CD14-positive monocyte (primary cell): ENCODE results near the gene BICDL1. TPM values are rescaled to one million over a fixed set of nuclear protein-coding genes. Genes with fewer than 3 reads are reported as not detected.
A peak's percentile ranks its signal among the peaks of the same experiment; 100 is the strongest.

Experiments
- DNase-seq, 3 donors: peaks; one replicate each; pipeline ENCODE4 v3.0.0-alpha.2; 2011 to 2022
- H2AFZ ChIP-seq: 2 replicates; pipeline ENCODE4 v1.6.0; 2012; ENCODE audit warnings: mild to moderate bottlenecking, low read depth, low read length, inconsistent platforms; ENCODE audit not compliant: insufficient read depth, poor library complexity, severe bottlenecking
- H3K27ac ChIP-seq, 2 donors: 1 replicate in 1 of 2; 2 replicates in 1 of 2; pipeline ENCODE4 v1.5.1; 2012 to 2013; ENCODE audit warnings: low read length in 2 of 2, control low read depth in 1 of 2, inconsistent platforms in 1 of 2, low read depth in 1 of 2, mild to moderate bottlenecking in 1 of 2
- H3K27me3 ChIP-seq, 2 donors: one replicate each; pipeline versions ENCODE4 v1.6.0 to v1.6.1; 2011 to 2013; ENCODE audit warnings: low read length in 2 of 2; ENCODE audit not compliant: control insufficient read depth in 2 of 2, insufficient read depth in 2 of 2
- H3K36me3 ChIP-seq, 2 donors: replicated peaks in 1 of 2; 1 replicate in 1 of 2; 2 replicates in 1 of 2; pipeline versions ENCODE4 v1.5.1 to v1.6.1; 2012 to 2013; ENCODE audit warnings: low read length in 2 of 2, control low read depth in 1 of 2, inconsistent platforms in 1 of 2, mild to moderate bottlenecking in 1 of 2; ENCODE audit not compliant: insufficient read depth in 2 of 2, control insufficient read depth in 1 of 2
- H3K4me1 ChIP-seq, 2 donors: 1 replicate in 1 of 2; 2 replicates in 1 of 2; pipeline versions ENCODE4 v1.5.1 to v1.6.1; 2012 to 2013; ENCODE audit warnings: low read length in 2 of 2, control low read depth in 1 of 2, inconsistent platforms in 1 of 2, mild to moderate bottlenecking in 1 of 2, moderate library complexity in 1 of 2; ENCODE audit not compliant: insufficient read depth in 2 of 2, control insufficient read depth in 1 of 2
- H3K4me2 ChIP-seq: replicated peaks from 2 replicates; pipeline ENCODE3; 2012; ENCODE audit warnings: low read length, moderate library complexity, mild to moderate bottlenecking; ENCODE audit not compliant: poor library complexity, severe bottlenecking; ENCODE audit errors: extremely low read depth
- H3K4me3 ChIP-seq, 3 experiments: fragments of 200-600 bp in 1 of 3; sonication (generic) in 1 of 3; replicated peaks in 1 of 3; 1 replicate in 2 of 3; 2 replicates in 1 of 3; pipeline ENCODE4 v1.5.1; 2011 to 2013; ENCODE audit warnings: low read length in 3 of 3, mild to moderate bottlenecking in 3 of 3, control low read depth in 2 of 3, low read depth in 2 of 3, inconsistent platforms in 1 of 3, moderate library complexity in 1 of 3
- H3K79me2 ChIP-seq: 2 replicates; pipeline ENCODE4 v1.6.0; 2012; ENCODE audit warnings: mild to moderate bottlenecking, control low read depth, inconsistent platforms, low read length, moderate library complexity; ENCODE audit not compliant: insufficient read depth
- H3K9ac ChIP-seq: 2 replicates; pipeline ENCODE4 v1.6.0; 2017; ENCODE audit warnings: low read length, mild to moderate bottlenecking; ENCODE audit not compliant: insufficient read depth, poor library complexity, severe bottlenecking
- H3K9me3 ChIP-seq, 2 donors: replicated peaks in 1 of 2; 1 replicate in 1 of 2; 2 replicates in 1 of 2; pipeline versions ENCODE4 v1.5.1 to v1.6.1; 2012 to 2013; ENCODE audit warnings: low read length in 2 of 2, control low read depth in 1 of 2; ENCODE audit not compliant: control insufficient read depth in 1 of 2, insufficient read depth in 1 of 2
- H4K20me1 ChIP-seq: 2 replicates; pipeline ENCODE4 v1.6.0; 2012; ENCODE audit warnings: mild to moderate bottlenecking, low read length, control low read depth, moderate library complexity; ENCODE audit not compliant: insufficient read depth
- H3K27ac Mint-ChIP-seq, 7 donors: one replicate each; pipeline ENCODE4 v1.8.0; 2020; ENCODE audit warnings: mild to moderate bottlenecking in 7 of 7, mixed read lengths in 7 of 7, moderate library complexity in 6 of 7, inconsistent platforms in 2 of 7
- H3K27me3 Mint-ChIP-seq, 3 donors: one replicate each; pipeline ENCODE4 v1.8.0; 2021 to 2022; ENCODE audit warnings: low read depth in 3 of 3, mild to moderate bottlenecking in 3 of 3, mixed read lengths in 3 of 3, moderate library complexity in 3 of 3, inconsistent platforms in 1 of 3
- H3K36me3 Mint-ChIP-seq, 2 donors: one replicate each; pipeline ENCODE4 v1.8.0; 2020; ENCODE audit warnings: mixed read lengths in 2 of 2, inconsistent platforms in 1 of 2, mild to moderate bottlenecking in 1 of 2
- H3K4me1 Mint-ChIP-seq: one replicate; pipeline ENCODE4 v1.8.0; 2020; ENCODE audit warnings: mild to moderate bottlenecking, mixed read lengths
- H3K4me3 Mint-ChIP-seq, 2 donors: one replicate each; pipeline ENCODE4 v1.8.0; 2020; ENCODE audit warnings: mild to moderate bottlenecking in 2 of 2, mixed read lengths in 2 of 2, moderate library complexity in 1 of 2
- H3K9me3 Mint-ChIP-seq, 7 donors: one replicate each; pipeline ENCODE4 v1.8.0; 2020 to 2022; ENCODE audit warnings: mixed read lengths in 7 of 7, mild to moderate bottlenecking in 6 of 7, moderate library complexity in 6 of 7, inconsistent platforms in 2 of 7
- CTCF ChIP-seq: fragments of 200-600 bp; IDR thresholded peaks from one replicate; pipeline ENCODE4 v1.8.0; 2022; ENCODE audit warnings: antibody characterized with exemption, mild to moderate bottlenecking
- WGBS: methylation state at CpG from one replicate; pipeline ENCODE4 v1.1.5; 2013; ENCODE audit warnings: missing lambda C conversion rate; ENCODE audit not compliant: insufficient coverage; 5-methylcytosine and 5-hydroxymethylcytosine counted together
- intact Hi-C, 2 donors: fragments of 100-400 bp; cut with micrococcal nuclease; formaldehyde crosslinking; loops; one replicate each; pipeline versions ENCODE4 v1.15.0 to v1.15.1; 2023
- polyA plus RNA-seq, 3 donors: library from polyadenylated mRNA; depleted of rRNA in 1 of 3; unstranded in 2 of 3; stranded (reverse) in 1 of 3; fragments of 300-500 nt in 2 of 3; fragments of >200 nt in 1 of 3; fragmentation: Illumina TruSeq in 2 of 3; gene quantifications; 1 replicate in 2 of 3; 2 replicates in 1 of 3; pipeline ENCODE4 v1.2.3, GENCODE V29; 2012 to 2021

BICDL1 gene
- polyA plus RNA-seq, 3 donors = 0.13 TPM; not detected in 2

- no peak overlapping the region for H3K4me3 Mint-ChIP-seq
- Histone ChIP-seq H3K4me2 (no peak overlapping the region), H3K36me3 (no peaks in the 10 kb centered on the region), H4K20me1 (no peaks in the 10 kb centered on the region), H3K79me2 (no peaks in the 10 kb centered on the region), H3K9me3 (no peaks in the 10 kb centered on the region), H3K4me1 (peaks cover 0 to 3% of the 10 kb centered on the region in 2 donors), H3K27me3 (no peaks in the 10 kb centered on the region), H3K9ac (no peak overlapping the region), H3K4me3 (no peak overlapping the region), H3K27ac (no peak overlapping the region), H2AFZ (no peak overlapping the region)
- peaks cover 7% of the 10 kb centered on the region for H3K4me1 Mint-ChIP-seq
- intact Hi-C loops = no loop called here
- no peak overlapping the region for H3K27ac Mint-ChIP-seq
- no peak for TF ChIP-seq CTCF
- 90% methylated on average over 13 of the region's 18 CpGs for WGBS
- H3K36me3 Mint-ChIP-seq = no peaks in the 10 kb centered on the region
- H3K27me3 Mint-ChIP-seq = peaks cover 3 to 9% (median 9%) of the 10 kb centered on the region in 3 donors
- peaks cover 0 to 2% (median 0%) of the 10 kb centered on the region in 7 donors for H3K9me3 Mint-ChIP-seq
- no peak for DNase-seq
Measured at GRCh38 chr12:120072472-120073249, 83.6 kb downstream of the BICDL1 start.

- Histone ChIP-seq H3K27me3 (no peaks in the 10 kb centered on the region), H3K9ac (no peak overlapping the region), H3K4me3 (no peak overlapping the region), H3K4me1 (peaks cover 0 to 3% of the 10 kb centered on the region in 2 donors), H2AFZ (peak overlapping the region; percentile 37), H3K36me3 (no peaks in the 10 kb centered on the region), H3K79me2 (no peaks in the 10 kb centered on the region), H4K20me1 (no peaks in the 10 kb centered on the region), H3K9me3 (no peaks in the 10 kb centered on the region), H3K4me2 (no peak overlapping the region), H3K27ac (no peak overlapping the region)
- 100% methylated on average over 3 of the region's 7 CpGs for WGBS
- peak overlapping the region in 1 of 2 donors; percentile 58 for H3K4me3 Mint-ChIP-seq
- H3K36me3 Mint-ChIP-seq = no peaks in the 10 kb centered on the region
- TF ChIP-seq CTCF = no peak
- intact Hi-C loops = no loop called here
- DNase-seq = no peak
- peaks cover 7% of the 10 kb centered on the region for H3K4me1 Mint-ChIP-seq
- peaks cover 0 to 9% (median 7%) of the 10 kb centered on the region in 3 donors for H3K27me3 Mint-ChIP-seq
- H3K9me3 Mint-ChIP-seq = peaks cover 0 to 2% (median 0%) of the 10 kb centered on the region in 7 donors
- H3K27ac Mint-ChIP-seq = peak overlapping the region in 1 of 7 donors; percentile 13
Measured at GRCh38 chr12:120075034-120075616, 86.1 kb downstream of the BICDL1 start.
